HS-5 (cell line): ENCODE measurements around the gene SECTM1.

ENCODE experiments used
- DNase-seq: peaks from one replicate; pipeline ENCODE4 v3.0.0-alpha.2; 2012; ENCODE audit warnings: low read depth

The SECTM1 gene

GRCh38 chr17:82328141-82328993, 5.2 kb downstream of the SECTM1 start:
- no peak for DNase-seq

- DNase-seq: no peak
Measured at GRCh38 chr17:82327757-82328140, 5.8 kb downstream of the SECTM1 start.

- no peak for DNase-seq
Measured at GRCh38 chr17:82327289-82327688, 6.3 kb downstream of the SECTM1 start.

- DNase-seq: no peak
Measured at GRCh38 chr17:82325286-82326180, 8.0 kb downstream of the SECTM1 start.

- DNase-seq: no peak
Measured at GRCh38 chr17:82324566-82325285, 8.8 kb downstream of the SECTM1 start.

GRCh38 chr17:82323514-82324234, 9.9 kb downstream of the SECTM1 start:
- no peak for DNase-seq

GRCh38 chr17:82322526-82323453, 10.8 kb downstream of the SECTM1 start:
- DNase-seq: no peak

GRCh38 chr17:82321947-82322466, 11.6 kb downstream of the SECTM1 start:
- no peak for DNase-seq

GRCh38 chr17:82320956-82321927, 12.3 kb downstream of the SECTM1 start:
- no peak for DNase-seq

GRCh38 chr17:82320140-82320840, 13.3 kb downstream of the SECTM1 start:
- no peak for DNase-seq

GRCh38 chr17:82319619-82320062, 13.9 kb downstream of the SECTM1 start:
- no peak for DNase-seq

- no peak for DNase-seq
Measured at GRCh38 chr17:82318772-82319606, 14.6 kb downstream of the SECTM1 start.

GRCh38 chr17:82318169-82318498, 15.4 kb downstream of the SECTM1 start:
- no peak for DNase-seq

GRCh38 chr17:82317394-82318168, 16.0 kb downstream of the SECTM1 start, which contains the start of gene CD7:
Gene CD7 (minus strand): TSS chr17:82317608. CDS start chr17:82317495, 113 bp downstream.
- DNase-seq: no peak

GRCh38 chr17:82316651-82317393, 16.7 kb downstream of the SECTM1 start:
- DNase-seq: no peak
